GM21526 (cell line): ENCODE results near the gene ZNF438.
"Not testable (repeated sequence)": the region's sequence is repeated elsewhere in the genome, so short reads cannot be mapped to it uniquely, and the experiment has no call there.

Experiments
- ATAC-seq: cut with Tn5 transposase; IDR thresholded peaks from one replicate; pipeline ENCODE4 v1.9.1; 2021; ENCODE audit warnings: moderate library complexity; ENCODE audit not compliant: unreplicated experiment, low FRiP score

Gene ZNF438

DNA sequence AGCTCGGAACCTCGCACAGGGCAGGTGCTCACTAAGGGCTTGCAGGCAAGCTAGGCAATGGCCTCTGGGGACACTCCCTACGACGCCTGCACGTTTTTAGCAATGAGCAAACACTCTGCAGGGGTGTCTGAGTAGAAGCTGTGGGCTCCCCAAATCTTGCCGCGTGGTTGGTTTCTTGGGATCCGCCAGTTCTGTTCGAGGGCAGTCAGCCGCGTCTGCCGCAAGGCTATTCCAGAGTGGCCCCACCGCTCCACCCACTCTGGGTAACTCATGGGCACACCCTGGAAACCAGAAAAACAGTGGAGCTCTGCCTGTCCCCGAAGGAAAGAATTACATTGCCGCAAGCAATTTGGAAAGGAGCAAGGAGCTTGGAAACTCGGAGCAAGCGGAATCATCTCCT lies 212.8 kb downstream of the ZNF438 start:
- no peak for ATAC-seq

DNA sequence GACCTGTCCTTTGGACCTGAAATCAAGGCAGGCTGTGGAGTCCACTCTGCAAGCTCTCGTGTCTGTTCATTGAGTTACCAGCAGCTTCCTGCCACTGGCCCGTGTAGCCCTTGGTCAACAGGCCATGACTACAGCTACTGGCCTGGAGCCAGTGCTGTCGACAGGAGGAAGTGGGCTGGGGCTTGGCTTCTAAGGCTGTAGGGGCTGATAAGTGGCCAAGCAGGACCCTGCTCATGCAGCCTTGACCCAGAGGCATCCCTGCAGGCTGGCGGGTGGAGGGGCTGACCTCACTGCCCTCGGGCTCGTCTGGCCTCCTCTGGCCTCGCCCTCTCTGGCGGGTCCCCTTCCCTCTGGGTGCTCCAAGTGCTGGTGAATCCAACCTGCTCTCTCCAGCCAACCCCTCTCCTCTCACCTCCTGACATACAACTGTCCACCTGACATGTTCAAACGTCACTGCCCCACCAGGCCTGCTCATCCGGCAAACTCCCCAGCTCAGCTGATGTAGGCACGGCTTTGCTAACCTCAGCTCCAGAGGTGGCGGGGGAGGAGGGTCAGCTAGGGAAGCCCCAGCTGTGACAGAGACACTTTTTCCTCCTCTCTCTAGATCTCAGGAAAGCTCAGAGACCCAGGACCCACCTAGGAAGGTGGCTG lies 213.5 kb downstream of the ZNF438 start:
- ATAC-seq, result no peak

DNA sequence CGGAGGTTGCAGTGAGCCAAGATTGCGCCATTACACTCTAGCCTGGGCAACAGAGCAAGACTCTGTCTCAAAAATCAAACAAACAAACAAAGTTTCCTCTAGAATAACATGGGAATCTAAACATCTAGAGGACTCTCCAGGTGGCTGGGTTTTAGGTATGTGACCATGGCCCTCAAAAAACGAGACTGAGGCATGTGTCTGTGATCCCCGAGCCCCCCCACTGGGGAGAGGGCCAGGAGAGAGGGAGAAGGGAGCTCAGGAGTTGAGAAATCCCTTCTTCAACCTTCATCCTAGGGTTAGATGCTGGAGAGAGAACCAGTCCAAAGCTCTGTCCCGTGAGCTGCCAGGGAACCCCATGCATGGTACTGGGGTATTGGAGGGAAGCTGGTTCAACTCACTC lies 214.1 kb downstream of the ZNF438 start:
- ATAC-seq, result no peak

DNA sequence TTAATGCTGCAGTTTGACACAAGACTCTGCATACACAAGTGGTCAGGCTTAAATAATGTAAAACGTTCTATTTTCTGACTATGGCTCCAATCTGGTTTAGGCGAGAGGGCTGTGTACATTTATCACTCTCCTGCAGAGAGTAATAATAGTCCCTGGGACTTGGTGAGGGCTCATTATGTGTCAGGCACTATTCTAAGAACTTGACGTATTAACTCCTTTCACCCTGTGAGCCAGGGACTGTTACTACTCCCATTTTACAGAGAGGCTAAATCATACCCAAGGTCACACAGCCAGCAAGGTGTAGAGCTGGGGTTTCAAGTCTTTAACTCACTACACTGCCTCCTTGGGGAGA lies 214.9 kb downstream of the ZNF438 start:
- ATAC-seq, result no peak

DNA sequence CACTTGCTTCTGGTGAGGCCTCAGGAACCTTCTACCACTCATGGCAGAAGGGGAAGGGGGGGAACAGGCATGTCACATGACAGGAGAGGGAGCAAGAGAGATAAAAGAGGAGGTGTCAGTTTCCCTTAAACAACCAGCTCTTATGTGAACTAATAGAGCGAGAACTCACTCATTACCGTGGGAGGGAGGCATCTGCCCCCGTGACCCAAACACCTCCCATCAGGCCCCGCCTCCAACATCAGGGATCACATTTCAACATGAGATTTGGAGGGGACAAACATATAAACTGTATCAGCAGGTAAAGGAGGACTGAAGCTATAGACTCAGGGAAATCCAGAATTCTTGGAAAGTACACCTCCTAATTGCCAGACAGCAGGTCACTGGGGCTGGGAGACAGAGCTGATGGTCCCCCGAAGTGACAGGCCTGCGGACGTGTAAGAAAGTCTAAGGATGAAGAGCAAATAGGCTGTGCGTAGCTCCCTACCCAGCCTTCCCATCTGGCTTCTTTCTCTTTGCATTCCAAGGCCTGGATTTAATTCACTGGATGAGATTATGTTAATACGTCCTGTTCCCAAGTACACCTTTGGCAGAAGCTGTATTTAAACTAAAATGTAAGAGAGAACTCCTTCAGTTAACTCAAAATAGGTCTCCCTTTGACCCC lies 215.4 kb downstream of the ZNF438 start:
- no peak for ATAC-seq

DNA sequence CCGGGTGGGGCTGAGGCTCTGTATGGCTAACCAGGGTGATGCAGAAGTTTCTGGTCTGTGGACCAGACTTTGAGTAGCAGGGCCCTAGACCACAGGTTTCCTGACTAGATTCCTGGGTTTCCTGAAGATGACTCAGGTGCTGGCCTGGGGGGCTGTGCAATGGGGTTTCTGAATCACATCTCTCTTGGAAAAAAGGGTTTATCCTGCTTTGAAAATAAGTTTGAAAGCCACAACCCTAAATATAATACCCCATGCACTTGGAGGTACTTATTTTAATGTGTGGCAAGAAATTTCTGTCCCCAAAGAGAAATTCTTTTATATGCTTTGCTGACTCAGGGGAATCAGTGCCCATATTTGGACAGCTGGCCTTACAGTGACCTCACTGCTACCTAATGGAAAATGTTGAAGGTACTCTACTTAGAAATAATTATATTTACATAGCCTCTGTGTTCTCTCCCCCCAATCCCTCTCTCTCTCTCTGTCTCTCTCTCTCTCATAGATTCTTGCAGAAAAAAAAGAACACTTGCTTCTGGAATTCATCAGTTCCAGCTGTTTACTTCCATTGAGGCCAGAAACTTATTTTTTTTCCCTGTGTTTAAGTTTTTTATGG lies 217.7 kb downstream of the ZNF438 start:
- ATAC-seq, result no peak

DNA sequence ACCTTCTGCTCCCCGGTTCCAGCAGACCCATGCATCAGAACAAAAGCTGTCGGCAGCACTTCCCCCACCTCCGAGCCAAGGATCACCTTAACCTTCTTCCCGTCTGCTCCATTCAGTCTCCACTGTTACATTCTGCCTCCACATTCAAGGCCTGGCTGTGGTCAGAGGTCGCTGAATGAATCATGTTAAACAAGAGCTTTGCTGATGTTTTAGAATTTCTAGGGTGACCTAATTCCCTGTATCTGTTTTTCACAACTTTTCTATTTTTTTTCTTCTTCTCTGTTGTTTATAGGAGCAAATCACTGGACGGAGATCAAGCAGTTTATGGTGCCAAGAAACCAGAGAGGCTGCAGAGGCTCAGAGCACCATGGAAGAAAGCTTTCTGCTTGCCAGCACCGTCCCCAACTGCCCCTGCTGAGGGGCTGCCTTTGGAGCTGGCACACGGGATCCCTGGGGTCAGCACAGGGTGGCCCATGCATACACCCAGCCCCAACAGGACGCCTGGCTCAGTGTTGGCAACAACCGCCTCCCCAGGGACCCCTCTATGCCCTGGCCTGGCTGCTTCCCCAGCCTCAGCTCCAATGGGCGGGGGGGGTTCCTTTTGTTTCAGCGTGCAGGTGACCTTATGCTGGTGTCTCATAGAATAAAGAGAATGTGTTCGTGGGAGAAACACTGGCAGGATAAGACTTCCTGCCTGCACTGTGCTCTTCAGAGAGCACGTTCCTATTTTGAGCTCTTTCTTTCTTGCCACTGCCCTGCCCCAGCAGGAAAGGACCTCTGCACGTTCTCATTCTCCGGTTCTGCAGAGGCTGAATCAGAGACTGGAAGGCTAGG lies 219.4 kb downstream of the ZNF438 start:
- ATAC-seq, result no peak

DNA sequence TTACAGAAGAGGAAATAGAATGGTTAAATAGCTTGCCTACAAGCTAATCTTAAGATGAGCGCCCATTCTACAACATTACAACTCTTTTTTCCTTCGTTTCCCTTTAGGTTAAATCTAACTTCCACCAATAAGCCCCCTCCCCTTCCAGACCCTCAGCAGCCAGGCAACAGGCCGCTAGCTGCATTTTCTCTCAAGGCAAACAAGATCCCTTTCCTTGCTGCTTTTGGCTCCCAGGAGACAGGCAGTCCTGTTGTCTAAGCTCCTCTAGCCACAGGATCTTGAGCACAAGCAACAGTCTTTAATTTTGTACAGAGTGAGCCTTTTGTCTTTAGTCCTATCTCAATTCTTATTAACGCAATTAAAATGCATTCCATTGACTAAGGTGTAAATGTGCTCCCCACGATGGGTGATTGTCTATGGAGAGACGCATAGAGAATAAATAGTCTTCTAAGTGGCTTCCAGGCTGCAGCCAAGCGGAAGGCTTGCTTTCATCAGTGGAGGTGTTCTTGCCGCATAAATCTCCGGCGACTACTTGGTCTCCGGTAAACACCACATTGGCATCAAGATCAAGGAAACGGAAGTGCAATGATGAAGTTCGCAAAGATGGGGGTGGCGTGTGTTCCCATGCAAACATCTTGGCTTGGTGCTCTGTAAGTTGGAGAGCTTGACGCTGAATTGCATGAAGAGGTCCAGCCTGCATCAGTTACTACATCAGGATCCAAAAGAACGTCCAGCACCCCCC lies 220.2 kb downstream of the ZNF438 start:
- no peak for ATAC-seq

DNA sequence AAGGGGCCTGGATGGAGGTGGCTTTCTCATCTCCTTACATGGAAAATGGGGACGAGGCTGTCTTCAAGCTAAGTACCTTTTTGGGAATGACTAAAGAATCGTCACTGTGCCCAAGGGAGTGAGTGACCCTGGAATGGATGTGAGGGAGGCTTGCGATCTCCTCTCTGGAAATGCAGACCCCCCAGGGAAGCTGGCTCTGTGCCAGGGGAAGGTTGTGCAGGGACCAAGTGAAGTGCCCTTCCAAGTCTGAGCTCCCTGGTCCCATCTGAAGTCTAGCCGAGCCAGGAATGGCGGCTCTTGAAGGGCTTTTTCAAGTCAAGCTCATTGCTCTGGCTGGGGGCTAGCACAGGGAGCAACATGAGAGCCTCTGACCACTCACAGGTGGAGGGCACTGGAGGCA lies 221.2 kb downstream of the ZNF438 start:
- ATAC-seq, result no peak

DNA sequence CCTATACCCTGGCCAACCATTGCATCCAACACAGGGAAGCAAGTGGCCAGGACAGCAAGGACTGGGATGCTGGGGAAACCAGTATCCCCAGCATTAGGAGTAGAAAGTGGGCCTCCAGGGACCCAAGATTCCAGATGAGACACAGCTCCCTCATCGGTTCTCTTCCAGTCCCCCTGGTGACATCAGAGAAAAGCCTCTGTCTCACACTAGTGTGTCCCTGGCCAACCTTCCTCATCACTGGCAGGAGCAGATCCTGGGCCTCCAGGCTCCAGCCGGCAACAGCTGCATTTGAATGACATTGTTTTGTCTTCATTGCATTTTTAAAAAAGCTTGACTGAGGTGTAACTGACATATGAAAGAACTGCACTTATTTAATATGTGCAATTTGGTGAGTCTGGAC lies 224.8 kb downstream of the ZNF438 start:
- ATAC-seq, result no peak

DNA sequence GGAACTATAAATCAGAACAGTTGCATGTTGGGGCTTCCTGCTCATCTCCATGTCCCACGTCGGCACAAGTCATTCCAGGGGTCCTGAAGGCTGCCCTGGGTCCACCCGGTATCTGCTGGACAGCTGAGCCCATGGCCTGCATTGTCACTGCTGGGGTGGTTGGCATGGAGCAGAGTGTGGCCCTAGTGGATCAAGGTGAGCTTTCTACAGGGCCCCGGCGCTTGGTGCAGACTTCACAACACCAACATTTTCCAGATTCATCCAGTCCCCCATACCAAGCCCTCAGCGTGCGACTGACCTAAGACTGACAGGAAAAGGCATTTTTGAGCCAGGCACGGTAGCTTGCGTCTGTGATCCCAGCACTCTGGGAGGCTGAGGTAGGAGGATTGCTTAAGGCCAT lies 226.6 kb downstream of the ZNF438 start:
- ATAC-seq, result no peak

DNA sequence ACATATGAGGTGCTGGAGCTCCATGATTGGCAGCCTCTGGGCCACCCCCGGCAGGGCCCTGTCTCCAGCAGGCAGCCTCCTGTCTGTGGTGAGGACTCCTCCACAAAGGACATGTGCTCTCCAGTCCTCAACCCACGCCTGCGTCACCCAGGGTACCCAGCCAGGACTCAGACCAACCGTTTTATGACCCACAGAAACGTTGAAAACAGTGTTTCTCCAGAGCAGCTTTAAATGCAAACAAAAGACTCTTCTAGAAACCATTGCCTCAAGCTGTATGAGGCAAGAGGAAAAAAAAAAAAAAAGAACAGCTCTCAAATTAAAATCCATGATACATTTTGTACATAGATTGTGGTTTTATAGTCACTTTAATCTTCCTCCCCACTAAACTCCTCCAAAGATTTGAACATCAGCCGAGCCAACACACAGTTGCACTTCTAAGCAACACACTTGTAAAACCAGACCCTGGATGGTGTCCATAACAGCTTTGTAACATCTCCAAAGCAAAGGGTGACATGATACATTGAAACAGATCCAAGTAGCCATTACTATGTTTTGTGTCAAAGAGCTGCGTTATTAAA lies 227.1 kb downstream of the ZNF438 start:
- no peak for ATAC-seq

DNA sequence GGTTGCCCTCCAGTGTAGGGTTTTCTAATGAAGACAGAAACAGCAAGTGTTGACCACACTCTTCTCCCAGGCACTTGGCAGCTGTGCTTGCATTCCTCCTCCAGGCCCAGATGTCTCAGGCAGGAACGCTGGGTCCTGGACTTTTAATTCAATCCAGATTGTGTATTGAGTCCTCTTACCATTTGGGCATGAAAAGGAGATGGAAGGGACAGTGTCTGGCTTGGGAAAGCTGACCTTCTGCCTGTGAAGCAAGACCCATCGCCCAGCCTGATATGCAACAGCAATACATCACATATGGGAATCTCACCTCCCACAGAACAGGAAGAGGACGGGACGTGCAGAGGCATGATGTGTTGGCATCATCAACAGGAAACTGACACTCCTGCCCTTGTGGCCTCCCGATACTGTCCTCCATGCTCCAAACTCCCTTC lies 227.8 kb downstream of the ZNF438 start:
- ATAC-seq, result no peak

DNA sequence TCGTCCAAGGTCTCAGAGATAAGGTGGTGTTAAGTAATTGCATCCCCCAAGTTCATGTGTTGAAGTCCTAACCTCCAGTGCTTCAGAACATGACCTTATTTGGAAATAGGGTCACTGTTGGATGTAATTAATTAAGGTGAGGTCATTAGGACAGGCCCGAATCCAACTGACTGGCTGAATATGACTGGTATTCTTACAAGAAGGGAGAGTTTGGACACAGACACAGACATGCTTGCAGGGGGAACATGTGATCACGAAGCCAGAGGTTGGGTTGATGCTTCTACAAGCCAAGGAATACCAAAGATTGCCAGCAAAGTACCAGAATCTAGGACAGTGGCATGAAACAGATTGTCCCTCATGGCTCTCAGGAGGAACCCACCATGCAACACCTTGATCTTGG lies 228.6 kb downstream of the ZNF438 start:
- ATAC-seq, result no peak

DNA sequence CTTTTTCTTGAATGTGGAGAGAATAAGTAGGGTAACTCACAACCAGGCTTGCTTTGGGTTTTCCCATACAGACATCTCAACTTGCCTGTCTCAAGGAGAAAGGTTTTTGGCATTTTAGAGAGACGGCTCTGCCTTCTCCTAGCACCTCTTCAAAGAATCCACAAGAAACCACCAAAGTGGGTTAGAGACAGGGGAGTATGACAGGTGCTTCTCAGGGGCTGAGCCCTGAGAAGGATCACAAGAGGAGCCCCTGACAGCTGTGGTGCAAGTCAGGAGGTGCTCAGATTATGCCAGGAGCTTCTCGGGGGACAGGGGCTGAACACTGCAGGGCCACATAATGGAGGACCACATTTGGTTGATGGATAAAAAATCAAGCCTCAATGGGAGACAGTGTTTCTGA lies 231.3 kb downstream of the ZNF438 start:
- no peak for ATAC-seq

DNA sequence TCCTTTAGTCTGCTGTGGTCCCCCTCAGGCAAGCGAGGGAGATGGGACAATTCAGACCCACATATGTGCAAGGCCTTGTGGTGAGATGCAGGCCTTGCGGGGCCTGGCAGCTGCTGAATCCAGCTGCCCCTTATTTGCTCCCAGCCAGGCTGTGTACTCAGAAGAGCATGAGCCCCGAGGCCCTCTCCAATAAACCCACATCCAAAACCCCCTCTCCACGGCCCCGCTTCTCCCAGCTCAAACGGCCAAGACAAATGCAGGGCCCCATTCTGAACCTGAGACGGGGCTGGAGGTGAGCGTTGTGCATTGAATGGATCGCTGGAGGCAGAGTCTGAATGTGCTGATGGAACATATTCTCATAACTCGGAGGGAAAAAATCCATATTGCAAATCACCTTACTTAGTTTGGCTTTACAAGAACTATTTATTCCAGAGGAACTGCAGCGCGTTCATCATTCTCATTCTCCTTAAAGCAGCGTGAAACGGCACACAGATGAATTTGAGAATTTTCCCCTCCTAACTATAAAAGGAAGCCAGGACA lies 232.9 kb downstream of the ZNF438 start:
- ATAC-seq, result no peak

DNA sequence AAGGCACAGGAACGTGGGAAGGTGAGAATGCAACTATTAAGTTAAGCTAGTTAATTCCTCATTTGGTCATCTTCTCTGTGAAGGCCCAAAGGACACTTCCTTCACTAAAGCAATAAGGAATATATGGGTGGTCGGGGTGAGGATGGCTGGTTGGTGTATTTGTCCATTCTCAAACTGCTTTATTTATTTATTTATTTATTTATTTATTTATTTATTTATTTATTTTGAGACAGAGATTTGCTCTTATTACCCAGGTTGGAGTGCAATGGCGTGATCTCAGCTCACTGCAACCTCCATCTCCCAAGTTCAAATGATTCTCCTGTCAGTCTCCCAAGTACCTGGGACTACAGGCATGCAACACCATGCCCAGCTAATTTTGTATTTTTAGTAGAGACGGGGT lies 236.6 kb downstream of the ZNF438 start:
- ATAC-seq, result not testable (repeated sequence)
